ENCODE data around the gene BTBD1.

BTBD1 gene

DNA sequence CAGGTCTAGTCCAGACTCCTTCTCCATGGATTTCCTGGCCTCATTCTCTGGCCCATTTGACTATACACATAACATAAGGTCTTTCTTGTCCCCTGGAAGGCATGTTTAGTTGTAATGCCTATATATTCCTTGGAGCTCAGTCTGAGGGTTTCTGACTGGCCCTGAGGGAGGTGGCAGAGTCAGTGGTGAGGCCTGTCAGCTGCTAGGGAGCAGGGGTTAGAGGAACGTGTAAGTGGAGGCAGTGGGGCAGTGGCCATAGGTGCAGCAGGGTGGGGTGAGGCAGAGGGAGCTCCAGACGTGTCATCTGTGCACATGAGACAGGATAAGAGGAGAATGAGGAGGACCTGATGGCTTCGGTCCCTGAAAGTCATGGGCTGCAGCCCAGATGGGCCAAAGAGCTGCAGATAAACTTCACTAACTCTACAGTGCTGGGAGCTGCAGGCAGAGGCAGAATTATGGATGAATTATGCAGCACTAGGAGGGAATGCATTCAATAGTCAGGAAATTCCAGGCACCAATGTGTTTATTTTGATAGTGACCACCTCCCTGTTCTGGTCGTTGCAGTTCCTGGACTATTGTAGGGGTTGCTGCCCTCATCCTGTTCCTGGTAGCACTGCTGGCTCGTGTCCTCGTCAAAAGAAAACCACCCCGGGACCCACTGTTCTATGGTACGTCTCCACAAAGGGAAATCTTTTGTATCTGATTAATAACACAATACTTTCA, 45.3 kb upstream of the BTBD1 start:
- peak; percentile 92 for DNase-seq (ENCODE audit: low read depth)

DNA sequence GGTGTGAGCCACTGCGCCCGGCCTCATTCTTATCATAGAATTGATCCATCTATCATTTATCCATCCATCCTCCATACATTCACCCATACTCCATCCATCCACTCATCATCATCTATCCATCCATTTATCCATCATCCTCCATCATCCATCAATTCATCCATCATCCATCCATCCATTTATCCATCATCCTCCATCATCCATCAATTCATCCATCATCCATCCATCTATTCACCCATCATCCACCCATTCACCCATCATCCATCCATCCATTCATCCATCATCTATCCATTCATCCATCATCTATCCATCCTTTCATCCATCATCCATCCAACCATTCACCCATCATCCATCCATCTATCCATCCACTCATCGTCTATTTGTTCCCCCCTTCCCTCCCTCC, 44.1 kb upstream of the BTBD1 start:
- no peak overlapping the region for H3K4me3 ChIP-seq (ENCODE audit: low read depth, low read length)
- no peak for DNase-seq (ENCODE audit: low read depth)
- TF ChIP-seq, protein P1, sequence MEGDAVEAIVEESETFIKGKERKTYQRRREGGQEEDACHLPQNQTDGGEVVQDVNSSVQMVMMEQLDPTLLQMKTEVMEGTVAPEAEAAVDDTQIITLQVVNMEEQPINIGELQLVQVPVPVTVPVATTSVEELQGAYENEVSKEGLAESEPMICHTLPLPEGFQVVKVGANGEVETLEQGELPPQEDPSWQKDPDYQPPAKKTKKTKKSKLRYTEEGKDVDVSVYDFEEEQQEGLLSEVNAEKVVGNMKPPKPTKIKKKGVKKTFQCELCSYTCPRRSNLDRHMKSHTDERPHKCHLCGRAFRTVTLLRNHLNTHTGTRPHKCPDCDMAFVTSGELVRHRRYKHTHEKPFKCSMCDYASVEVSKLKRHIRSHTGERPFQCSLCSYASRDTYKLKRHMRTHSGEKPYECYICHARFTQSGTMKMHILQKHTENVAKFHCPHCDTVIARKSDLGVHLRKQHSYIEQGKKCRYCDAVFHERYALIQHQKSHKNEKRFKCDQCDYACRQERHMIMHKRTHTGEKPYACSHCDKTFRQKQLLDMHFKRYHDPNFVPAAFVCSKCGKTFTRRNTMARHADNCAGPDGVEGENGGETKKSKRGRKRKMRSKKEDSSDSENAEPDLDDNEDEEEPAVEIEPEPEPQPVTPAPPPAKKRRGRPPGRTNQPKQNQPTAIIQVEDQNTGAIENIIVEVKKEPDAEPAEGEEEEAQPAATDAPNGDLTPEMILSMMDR (conservative IDR thresholded peaks at IDR 0.05; ENCODE audit: low read depth, low read length) = no peak

More for the DNA sequence above, 45.3 kb upstream of the BTBD1 start:
- TF ChIP-seq, protein P1 (conservative IDR thresholded peaks at IDR 0.05; ENCODE audit: low read depth, low read length) = peak; percentile 33
- H3K4me3 ChIP-seq (ENCODE audit: low read depth, low read length) = peak overlapping the region; percentile 4

DNA sequence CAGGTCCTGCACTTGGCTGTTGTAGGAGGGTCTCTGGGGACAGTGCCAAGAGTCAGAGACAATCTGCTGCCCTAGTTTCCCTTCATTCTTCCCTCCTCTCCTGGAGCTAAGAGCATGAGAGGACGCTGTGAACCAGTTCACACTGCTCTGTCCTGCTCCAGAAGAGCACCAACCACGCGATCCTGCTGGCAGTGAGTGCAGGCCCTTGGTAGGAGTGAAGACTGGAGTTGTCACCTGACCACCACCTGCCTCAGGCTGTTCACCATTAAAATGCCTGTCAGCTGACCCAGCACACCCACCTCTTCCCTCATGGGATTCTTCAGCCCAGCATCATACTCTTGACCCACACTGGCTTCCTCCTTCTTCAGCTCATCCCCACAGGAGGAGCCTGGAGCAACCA, 43.3 kb upstream of the BTBD1 start:
- no peak overlapping the region for H3K4me3 ChIP-seq (ENCODE audit: low read depth, low read length)
- DNase-seq (ENCODE audit: low read depth) = no peak
- TF ChIP-seq, protein P1 (conservative IDR thresholded peaks at IDR 0.05; ENCODE audit: low read depth, low read length) = no peak

DNA sequence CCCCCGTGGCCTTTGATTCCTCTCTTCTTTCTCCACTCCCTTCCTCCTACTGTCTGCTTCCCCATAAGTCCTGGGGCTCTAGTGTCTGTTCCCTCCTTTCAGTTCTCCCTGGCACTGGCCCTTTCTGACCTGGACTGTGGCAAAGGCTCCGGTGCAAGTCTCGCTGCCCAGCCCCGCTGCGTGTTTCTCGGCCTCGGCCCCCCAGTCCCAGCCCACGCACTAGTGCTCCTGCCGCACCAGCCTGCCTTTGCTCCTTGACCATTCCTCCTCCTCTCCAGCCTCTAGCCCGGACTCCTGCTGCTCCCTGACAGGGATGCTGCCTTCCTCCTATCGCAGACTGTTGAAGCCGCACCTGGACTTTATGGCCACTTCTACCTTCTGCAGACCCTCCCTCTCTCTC, 42.5 kb upstream of the BTBD1 start:
- TF ChIP-seq, protein P1 (conservative IDR thresholded peaks at IDR 0.05; ENCODE audit: low read depth, low read length) = no peak
- no peak overlapping the region for H3K4me3 ChIP-seq (ENCODE audit: low read depth, low read length)
- no peak for DNase-seq (ENCODE audit: low read depth)

DNA sequence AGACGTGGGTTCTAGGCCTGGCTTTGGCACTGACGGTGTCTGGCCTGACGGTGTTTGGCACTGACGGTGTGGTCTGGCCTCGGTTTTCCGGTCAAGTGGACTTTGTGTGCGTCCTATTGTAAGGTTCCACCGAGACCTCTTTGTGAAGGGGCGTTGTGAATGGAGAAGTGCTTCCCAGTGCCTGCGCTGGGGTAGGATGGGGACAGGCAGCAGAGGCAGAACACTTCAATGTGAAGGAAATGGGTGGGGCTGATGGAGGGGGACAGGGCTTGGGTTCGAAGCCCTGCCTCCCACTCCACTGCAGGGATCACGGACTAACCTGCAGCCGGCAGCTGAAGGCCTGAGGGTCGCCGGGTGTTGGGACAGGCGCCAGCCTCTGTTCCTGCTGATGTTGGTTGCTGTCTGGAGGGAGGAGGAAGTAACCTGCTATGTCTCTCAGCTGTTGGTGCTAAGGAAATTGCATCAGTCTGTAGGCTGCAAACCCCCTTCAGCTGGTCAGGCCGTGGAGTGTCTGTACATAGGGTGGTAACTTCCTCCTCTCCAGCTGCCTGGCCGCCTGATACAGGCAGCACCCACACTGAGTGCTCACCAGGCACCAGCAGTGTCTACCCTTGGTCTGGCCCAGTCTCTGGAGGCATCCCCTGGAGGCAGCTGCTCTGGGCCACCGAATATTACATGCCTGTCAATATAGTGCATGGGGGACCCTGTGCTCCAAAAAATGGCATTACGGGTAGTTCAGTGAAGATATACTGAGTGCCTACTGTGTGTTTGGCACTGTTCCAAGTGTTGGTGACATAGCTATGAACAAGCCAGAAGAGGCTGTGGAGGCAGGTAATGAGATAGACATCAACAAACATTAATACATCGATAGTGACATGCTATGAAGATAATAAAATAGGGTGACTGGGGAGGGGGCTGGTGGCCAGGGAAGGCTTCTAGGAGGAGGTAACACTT, 41.5 kb upstream of the BTBD1 start:
- peak overlapping the region; percentile 61 for H3K4me3 ChIP-seq (ENCODE audit: low read depth, low read length)
- DNase-seq (ENCODE audit: low read depth) = peak; percentile 90
- TF ChIP-seq, protein P1 (conservative IDR thresholded peaks at IDR 0.05; ENCODE audit: low read depth, low read length) = no peak

DNA sequence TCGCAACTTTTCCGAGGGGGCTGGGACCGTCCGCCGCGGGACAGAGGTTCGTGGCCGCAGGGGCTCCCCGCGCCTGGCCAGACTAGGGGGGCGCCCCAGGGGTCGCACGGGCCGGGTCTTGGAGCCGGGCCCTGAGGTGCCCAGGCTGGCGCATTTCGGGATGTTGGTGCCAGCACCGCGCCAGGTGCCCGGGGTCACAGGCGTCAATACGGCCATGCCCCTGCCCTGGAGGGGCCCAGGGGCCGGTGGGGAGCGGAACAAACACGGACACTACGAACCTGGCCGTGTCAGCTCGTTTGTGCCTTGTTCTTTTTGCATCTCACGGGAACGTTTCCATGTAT, 40.8 kb upstream of the BTBD1 start:
- DNase-seq (ENCODE audit: low read depth) = no peak
- H3K4me3 ChIP-seq (ENCODE audit: low read depth, low read length) = peak overlapping the region; percentile 61
- TF ChIP-seq, protein P1 (conservative IDR thresholded peaks at IDR 0.05; ENCODE audit: low read depth, low read length) = no peak

Data from choroid plexus epithelial cell (primary cell).